Smooth muscle cell (in vitro differentiated cells): ENCODE measurements around the gene GCNT1. TPM values are rescaled to one million over a fixed set of nuclear protein-coding genes. Genes with fewer than 3 reads are reported as not detected.
"Not testable (repeated sequence)": the region's sequence is repeated elsewhere in the genome, so short reads cannot be mapped to it uniquely, and the experiment has no call there.

Experiments used
- DNase-seq: peaks from one replicate; lab custom pipeline; 2025; ENCODE audit not compliant: unreplicated experiment; lab: John Stamatoyannopoulos, UW
- H2AFZ ChIP-seq: fragments of 200-600 bp; sonication (generic); 2 replicates; pipeline ENCODE4 v1.6.0; 2016; ENCODE audit warnings: antibody characterized with exemption, low read depth, mild to moderate bottlenecking
- H3F3A ChIP-seq: fragments of 200-600 bp; sonication (generic); 2 replicates; pipeline ENCODE4 v1.6.0; 2017; ENCODE audit warnings: antibody characterized with exemption, low read depth
- H3K27ac ChIP-seq: fragments of 200-600 bp; sonication (generic); 2 replicates; pipeline ENCODE4 v1.5.1; 2016; ENCODE audit warnings: low read depth, mild to moderate bottlenecking
- H3K27me3 ChIP-seq: fragments of 200-600 bp; sonication (generic); 2 replicates; pipeline ENCODE4 v1.6.1; 2016; ENCODE audit warnings: low read depth, mild to moderate bottlenecking
- H3K36me3 ChIP-seq: fragments of 200-600 bp; sonication (generic); 2 replicates; pipeline ENCODE4 v1.5.1; 2016; ENCODE audit warnings: low read depth
- H3K4me1 ChIP-seq: fragments of 200-600 bp; sonication (generic); 2 replicates; pipeline ENCODE4 v1.5.1; 2016; ENCODE audit warnings: low read depth
- H3K4me2 ChIP-seq: fragments of 200-600 bp; sonication (generic); 2 replicates; pipeline ENCODE4 v1.6.0; 2016; ENCODE audit warnings: mild to moderate bottlenecking
- H3K4me3 ChIP-seq: fragments of 200-600 bp; sonication (generic); 2 replicates; pipeline ENCODE4 v1.5.1; 2016; ENCODE audit warnings: mild to moderate bottlenecking
- H3K79me2 ChIP-seq: fragments of 200-600 bp; sonication (generic); 2 replicates; pipeline ENCODE4 v1.6.0; 2016; ENCODE audit warnings: low read depth, mild to moderate bottlenecking
- H3K9ac ChIP-seq: fragments of 200-600 bp; sonication (generic); 2 replicates; pipeline ENCODE4 v1.6.0; 2016; ENCODE audit warnings: low read depth
- H3K9me3 ChIP-seq: fragments of 200-600 bp; sonication (generic); replicated peaks from 2 replicates; pipeline ENCODE4 v1.5.1; 2016; ENCODE audit warnings: low read depth
- H4K20me1 ChIP-seq: fragments of 200-600 bp; sonication (generic); 2 replicates; pipeline ENCODE4 v1.6.0; 2016; ENCODE audit warnings: low read depth
- WGBS: methylation state at CpG from one replicate; pipeline ENCODE4 v1.1.7; 2016; ENCODE audit warnings: low lambda C conversion rate; 5-methylcytosine and 5-hydroxymethylcytosine counted together
- polyA plus RNA-seq: library from polyadenylated mRNA; unstranded; fragments of >200 nt; fragmentation: Nextera tagmentation; extraction: Ambion mirVana; gene quantifications from 2 replicates; pipeline ENCODE4 v1.2.1, GENCODE V29; 2016
- total RNA-seq: library from RNA; depleted of rRNA; stranded (reverse); fragments of >200 nt; gene quantifications from 2 replicates; pipeline ENCODE4 v1.2.3, GENCODE V29; 2014
- TF ChIP-seq, protein P1 (sequence below): fragments of 200-600 bp; sonication (generic); IDR thresholded peaks from 2 replicates; pipeline ENCODE4 v1.5.1; 2017; ENCODE audit warnings: borderline replicate concordance, mild to moderate bottlenecking, antibody characterized with exemption; ENCODE audit not compliant: insufficient read depth, poor library complexity, severe bottlenecking

The GCNT1 gene
- total and polyA plus RNA-seq, 2 experiments from 2014 or later, result 4.9 to 7.1 TPM

DNA sequence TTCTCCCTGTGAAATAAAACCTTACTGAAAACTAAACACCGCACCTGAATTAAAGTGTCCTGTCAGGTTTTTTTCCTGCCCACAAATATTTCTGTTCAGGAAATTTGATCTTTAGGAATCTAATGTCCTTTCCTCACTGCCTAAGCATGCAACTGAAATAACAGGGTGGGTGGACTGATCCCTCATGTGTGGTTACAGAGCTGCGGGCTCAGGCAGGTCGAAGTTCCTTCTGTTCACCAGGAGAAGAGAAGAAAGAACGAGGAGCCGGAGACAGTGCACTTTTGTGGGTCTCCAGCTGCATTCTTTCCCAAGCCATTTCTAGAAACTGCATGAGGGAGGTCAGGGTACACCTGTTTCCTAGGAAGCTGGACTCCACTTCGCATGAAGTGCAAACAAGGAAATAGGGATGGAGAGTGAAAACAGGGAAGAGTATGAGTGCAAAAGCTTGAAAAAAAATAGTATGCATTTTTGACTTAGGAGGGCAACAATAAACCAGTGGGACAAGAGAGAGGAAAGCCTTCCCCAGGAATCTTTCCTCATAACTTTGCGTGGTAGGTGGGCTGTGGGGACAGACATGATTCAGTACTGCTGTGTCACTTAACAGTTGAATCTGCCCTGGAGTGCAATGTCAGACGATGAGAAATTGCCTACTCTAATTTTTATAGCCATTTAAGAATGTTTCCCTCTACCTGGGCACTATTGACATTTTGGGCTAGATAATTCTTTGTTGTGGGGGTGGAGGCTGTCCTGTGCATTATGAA, 60.3 kb downstream of the GCNT1 start:
- Histone ChIP-seq H3K4me3 (no peak overlapping the region), H3K9me3 (no peaks in the 10 kb centered on the region), H4K20me1 (no peaks in the 10 kb centered on the region), H3K79me2 (no peaks in the 10 kb centered on the region), H3K27me3 (no peaks in the 10 kb centered on the region), H3K27ac (peak overlapping the region; percentile 65), H3K4me1 (no peaks in the 10 kb centered on the region), H3K9ac (peak overlapping the region; percentile 45), H2AFZ (no peak overlapping the region), H3K36me3 (no peaks in the 10 kb centered on the region), H3F3A (no peaks in the 10 kb centered on the region), H3K4me2 (no peak overlapping the region)
- TF ChIP-seq, protein P1, sequence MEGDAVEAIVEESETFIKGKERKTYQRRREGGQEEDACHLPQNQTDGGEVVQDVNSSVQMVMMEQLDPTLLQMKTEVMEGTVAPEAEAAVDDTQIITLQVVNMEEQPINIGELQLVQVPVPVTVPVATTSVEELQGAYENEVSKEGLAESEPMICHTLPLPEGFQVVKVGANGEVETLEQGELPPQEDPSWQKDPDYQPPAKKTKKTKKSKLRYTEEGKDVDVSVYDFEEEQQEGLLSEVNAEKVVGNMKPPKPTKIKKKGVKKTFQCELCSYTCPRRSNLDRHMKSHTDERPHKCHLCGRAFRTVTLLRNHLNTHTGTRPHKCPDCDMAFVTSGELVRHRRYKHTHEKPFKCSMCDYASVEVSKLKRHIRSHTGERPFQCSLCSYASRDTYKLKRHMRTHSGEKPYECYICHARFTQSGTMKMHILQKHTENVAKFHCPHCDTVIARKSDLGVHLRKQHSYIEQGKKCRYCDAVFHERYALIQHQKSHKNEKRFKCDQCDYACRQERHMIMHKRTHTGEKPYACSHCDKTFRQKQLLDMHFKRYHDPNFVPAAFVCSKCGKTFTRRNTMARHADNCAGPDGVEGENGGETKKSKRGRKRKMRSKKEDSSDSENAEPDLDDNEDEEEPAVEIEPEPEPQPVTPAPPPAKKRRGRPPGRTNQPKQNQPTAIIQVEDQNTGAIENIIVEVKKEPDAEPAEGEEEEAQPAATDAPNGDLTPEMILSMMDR, result no peak
- 70% methylated on average over 8 of the region's 8 CpGs for WGBS
- no peak for DNase-seq

DNA sequence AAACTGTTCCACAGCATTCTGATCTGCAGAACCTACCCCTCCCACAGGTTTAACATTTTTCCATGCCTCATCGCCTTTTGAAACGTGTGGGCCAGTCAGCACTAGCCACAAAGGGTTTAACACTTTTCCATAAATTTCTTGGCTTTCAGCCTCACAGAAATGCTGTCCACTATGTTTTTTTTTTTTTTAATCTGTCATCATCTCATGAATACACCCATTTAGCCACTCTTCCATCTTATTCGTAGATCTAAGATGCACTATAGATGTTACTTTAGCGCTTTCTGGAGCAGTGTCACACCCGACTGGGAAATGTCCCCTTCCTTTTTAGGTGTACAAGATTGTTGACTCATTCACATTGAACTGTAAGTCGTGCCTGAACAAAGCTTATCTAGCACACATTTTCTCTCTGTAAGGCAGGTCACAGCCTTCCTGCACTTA, 62.3 kb downstream of the GCNT1 start:
- no peaks in the 10 kb centered on the region for H3K36me3 ChIP-seq
- no peaks in the 10 kb centered on the region for H3K79me2 ChIP-seq
- H4K20me1 ChIP-seq, result no peaks in the 10 kb centered on the region
- no peaks in the 10 kb centered on the region for H3F3A ChIP-seq
- H2AFZ ChIP-seq, result no peak overlapping the region
- no peak overlapping the region for H3K9ac ChIP-seq
- no peaks in the 10 kb centered on the region for H3K27me3 ChIP-seq
- DNase-seq, result no peak
- no peaks in the 10 kb centered on the region for H3K4me1 ChIP-seq
- H3K9me3 ChIP-seq, result no peaks in the 10 kb centered on the region
- no peak overlapping the region for H3K4me2 ChIP-seq
- H3K4me3 ChIP-seq, result no peak overlapping the region
- WGBS, result 55% methylated on average over 6 of the region's 6 CpGs
- TF ChIP-seq, protein P1, result no peak
- peak overlapping the region; percentile 25 for H3K27ac ChIP-seq

DNA sequence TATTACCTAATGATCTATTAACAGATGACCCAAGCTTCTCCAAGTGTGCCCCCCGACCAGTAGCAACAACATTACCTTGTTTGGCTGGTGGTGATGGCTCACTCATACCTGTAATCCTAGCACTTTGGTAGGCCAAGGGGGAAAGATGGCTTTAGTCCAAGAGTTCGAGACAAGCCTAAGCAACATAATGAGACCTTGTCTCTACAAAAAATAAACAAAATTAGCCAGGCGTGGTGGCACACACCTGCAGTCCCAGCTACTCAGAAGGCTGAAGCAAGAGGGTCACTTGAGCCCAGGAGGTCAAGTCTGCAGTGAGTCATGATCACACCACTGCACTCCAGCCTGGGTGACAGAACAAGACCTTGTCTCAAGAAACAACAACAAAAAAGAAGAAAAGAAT, 62.9 kb downstream of the GCNT1 start:
- Histone ChIP-seq H3K4me3 (no peak overlapping the region), H2AFZ (no peak overlapping the region), H3K27ac (peak overlapping the region; percentile 25), H3K79me2 (no peaks in the 10 kb centered on the region), H3F3A (no peaks in the 10 kb centered on the region), H4K20me1 (no peaks in the 10 kb centered on the region), H3K27me3 (no peaks in the 10 kb centered on the region), H3K9ac (no peak overlapping the region), H3K4me2 (no peak overlapping the region), H3K4me1 (no peaks in the 10 kb centered on the region), H3K36me3 (no peaks in the 10 kb centered on the region), H3K9me3 (no peaks in the 10 kb centered on the region)
- DNase-seq, result no peak
- TF ChIP-seq, protein P1, result no peak
- WGBS, result 68% methylated on average over 3 of the region's 3 CpGs

DNA sequence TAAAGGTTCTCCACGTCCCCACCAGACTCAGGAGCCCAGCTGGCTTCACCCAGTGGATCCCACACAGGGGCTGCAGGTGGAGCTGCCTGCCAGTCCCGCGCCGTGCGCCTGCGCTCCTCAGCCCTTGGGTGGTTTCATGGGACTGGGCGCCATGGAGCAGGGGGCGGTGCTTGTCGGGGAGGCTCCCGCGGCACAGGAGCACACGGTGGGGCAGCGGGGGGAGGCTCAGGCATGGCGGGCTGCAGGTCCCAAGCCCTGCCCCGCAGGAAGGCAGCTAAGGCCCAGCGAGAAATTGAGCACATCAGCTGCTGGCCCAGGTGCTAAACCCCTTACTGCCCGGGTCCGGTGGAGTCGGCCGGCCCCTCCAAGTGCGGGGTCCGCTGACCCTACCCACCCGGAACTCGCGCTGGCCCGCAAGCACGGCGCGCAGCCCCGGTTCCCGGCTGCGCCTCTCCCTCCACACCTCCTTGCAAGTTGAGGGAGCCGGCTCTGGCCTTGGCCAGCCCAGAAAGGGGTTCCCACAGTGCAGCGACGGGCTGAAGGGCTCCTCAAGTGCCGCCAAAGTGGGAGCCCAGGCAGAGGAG, 64.7 kb downstream of the GCNT1 start:
- not testable (repeated sequence) for H3K4me3 ChIP-seq, H3K36me3 ChIP-seq, H3K4me2 ChIP-seq, H3K27me3 ChIP-seq, H3K27ac ChIP-seq, H4K20me1 ChIP-seq, DNase-seq, H2AFZ ChIP-seq, H3F3A ChIP-seq, H3K79me2 ChIP-seq, H3K9me3 ChIP-seq, H3K9ac ChIP-seq, H3K4me1 ChIP-seq
- 88% methylated on average over 23 of the region's 36 CpGs for WGBS
